GM10266 (cell line): ENCODE measurements around the gene PLCH1.

Source experiments
- DNase-seq: peaks from one replicate; pipeline ENCODE4 v3.0.0; 2012; ENCODE audit errors: extremely low spot score
- TF ChIP-seq, protein P1 (sequence below): IDR thresholded peaks from 2 replicates; pipeline ENCODE4 v1.5.1; 2012; ENCODE audit warnings: mild to moderate bottlenecking, low read depth; ENCODE audit not compliant: control insufficient read depth, insufficient read depth; ENCODE audit errors: missing control alignments

The PLCH1 gene

DNA sequence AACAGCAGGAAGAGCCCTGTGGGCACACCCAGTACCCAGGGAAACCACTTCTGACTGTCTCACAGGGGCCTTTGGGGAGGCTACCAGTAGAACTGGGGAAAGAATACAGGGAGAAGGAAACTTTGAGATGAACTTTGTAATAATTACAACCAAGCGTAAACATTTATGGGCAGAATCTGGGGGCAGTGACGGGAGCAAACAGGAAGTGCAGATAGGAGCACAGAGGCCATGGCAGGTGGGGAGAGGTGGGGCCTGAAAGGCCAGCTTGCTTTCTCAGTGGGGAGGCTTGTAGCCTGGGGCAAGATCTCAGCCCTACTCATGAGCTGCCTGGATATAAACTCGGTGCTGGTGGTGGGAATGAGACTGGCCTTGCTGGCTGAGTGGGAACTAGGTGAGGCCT, 209.8 kb downstream of the PLCH1 start:
- DNase-seq: no peak
- TF ChIP-seq, protein P1, sequence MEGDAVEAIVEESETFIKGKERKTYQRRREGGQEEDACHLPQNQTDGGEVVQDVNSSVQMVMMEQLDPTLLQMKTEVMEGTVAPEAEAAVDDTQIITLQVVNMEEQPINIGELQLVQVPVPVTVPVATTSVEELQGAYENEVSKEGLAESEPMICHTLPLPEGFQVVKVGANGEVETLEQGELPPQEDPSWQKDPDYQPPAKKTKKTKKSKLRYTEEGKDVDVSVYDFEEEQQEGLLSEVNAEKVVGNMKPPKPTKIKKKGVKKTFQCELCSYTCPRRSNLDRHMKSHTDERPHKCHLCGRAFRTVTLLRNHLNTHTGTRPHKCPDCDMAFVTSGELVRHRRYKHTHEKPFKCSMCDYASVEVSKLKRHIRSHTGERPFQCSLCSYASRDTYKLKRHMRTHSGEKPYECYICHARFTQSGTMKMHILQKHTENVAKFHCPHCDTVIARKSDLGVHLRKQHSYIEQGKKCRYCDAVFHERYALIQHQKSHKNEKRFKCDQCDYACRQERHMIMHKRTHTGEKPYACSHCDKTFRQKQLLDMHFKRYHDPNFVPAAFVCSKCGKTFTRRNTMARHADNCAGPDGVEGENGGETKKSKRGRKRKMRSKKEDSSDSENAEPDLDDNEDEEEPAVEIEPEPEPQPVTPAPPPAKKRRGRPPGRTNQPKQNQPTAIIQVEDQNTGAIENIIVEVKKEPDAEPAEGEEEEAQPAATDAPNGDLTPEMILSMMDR: no peak

DNA sequence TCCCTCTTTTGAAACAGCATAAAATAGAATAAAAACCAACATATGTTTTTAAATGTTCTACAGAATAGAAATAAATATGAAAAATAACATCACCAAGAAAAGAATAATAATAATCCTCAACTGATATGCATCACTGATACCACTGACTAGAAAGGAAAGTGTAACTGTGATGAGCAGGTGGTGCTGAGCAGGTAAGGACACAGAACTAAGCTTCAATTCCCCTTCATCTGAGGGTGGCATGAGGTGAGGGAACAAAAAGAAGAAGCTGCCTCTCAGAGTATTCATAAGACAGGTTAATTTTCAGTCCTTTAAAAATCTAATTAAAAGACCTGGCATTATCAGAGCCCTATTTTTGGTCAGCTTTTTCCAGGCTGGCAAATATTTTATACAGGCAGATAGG, 216.3 kb downstream of the PLCH1 start:
- no peak for DNase-seq
- TF ChIP-seq, protein P1: no peak

- TF ChIP-seq, protein P1: no peak
- DNase-seq: no peak
Measured at GRCh38 chr3:155525324-155525833, 219.5 kb downstream of the PLCH1 start.

GRCh38 chr3:155520463-155520862, 224.4 kb downstream of the PLCH1 start:
- DNase-seq: no peak
- TF ChIP-seq, protein P1: no peak

GRCh38 chr3:155519078-155519477, 225.8 kb downstream of the PLCH1 start:
- TF ChIP-seq, protein P1: no peak
- DNase-seq: no peak

DNA sequence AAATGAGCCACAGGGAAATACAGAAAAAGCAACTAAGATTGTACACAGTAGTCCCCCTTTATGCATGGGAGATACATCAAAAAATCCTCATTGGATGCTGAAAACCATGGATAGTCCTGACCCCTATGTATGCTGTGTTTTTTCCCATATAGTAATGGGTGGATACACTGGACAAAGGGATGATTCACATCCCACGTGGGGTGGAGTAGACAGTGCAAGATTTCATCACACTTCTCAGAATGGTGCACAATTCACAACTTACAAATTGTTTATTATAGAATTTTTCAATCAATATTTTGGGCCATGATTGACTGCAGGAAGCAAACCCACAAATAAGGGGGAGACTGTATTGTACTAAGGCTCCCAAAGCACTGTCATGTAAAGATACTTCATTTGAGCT, 227.0 kb downstream of the PLCH1 start:
- no peak for DNase-seq
- TF ChIP-seq, protein P1: no peak

- DNase-seq: no peak
- TF ChIP-seq, protein P1: no peak
Measured at GRCh38 chr3:155516439-155516838, 228.4 kb downstream of the PLCH1 start.
